GM19351 (cell line): ENCODE data around the gene ARRDC5.
"Not testable (repeated sequence)": the region's sequence is repeated elsewhere in the genome, so short reads cannot be mapped to it uniquely, and the experiment has no call there.

Experiments
- ATAC-seq: cut with Tn5 transposase; IDR thresholded peaks from one replicate; pipeline ENCODE4 v1.9.1; 2021; ENCODE audit warnings: mild to moderate bottlenecking, moderate library complexity; ENCODE audit not compliant: unreplicated experiment

ARRDC5 gene

DNA sequence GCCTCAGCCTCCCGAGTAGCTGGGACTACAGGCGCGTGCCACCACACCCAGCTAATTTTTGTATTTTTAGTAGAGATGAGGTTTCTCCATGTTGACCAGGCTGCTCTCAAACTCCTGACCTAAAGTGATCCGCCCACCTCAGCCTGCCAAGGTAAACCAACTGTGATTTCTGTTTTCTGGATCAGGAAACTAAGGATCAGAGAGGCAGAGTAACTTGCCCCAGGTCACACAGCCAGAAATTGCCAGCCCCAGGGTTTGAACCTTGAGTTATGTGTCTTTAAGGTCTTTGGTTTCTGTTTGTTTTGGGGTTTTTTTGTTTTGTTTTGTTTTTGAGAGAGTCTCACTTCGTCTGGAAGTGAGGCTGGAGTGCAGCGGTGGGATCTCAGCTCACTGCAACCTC is 31.0 kb downstream of the ARRDC5 start:
- no peak for ATAC-seq

DNA sequence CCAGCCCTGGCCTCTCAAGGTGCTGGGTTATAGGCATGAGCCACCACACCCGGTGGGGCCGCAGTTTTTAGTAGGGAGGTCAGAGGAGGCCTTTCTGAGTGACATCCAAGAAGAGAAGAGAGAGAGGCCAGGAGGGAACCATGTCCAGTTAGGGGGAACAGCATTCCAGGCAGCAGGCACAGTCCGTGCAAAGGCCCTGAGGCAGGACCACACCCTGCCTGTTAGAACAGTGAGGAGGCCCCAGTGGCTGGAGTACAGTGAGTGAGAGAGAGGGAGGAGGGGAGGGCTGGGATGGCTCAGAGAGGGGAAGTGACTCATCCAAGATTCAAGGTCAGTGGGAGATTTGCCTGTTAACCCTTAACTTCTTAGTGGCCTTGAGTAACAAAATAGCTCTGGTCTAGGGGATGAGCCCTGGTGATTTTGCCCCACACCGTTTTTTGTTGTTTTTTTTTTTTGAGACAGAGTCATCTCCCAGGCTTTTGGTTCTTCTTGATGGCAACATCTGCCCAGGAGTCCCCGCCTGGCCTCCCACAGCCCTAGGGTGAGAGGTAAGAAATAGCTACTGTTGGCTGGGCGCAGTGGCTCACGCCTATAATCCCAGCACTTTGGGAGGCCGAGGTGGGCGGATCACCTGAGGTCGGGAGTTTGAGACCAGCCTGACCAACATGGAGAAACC is 32.5 kb downstream of the ARRDC5 start:
- ATAC-seq = no peak

DNA sequence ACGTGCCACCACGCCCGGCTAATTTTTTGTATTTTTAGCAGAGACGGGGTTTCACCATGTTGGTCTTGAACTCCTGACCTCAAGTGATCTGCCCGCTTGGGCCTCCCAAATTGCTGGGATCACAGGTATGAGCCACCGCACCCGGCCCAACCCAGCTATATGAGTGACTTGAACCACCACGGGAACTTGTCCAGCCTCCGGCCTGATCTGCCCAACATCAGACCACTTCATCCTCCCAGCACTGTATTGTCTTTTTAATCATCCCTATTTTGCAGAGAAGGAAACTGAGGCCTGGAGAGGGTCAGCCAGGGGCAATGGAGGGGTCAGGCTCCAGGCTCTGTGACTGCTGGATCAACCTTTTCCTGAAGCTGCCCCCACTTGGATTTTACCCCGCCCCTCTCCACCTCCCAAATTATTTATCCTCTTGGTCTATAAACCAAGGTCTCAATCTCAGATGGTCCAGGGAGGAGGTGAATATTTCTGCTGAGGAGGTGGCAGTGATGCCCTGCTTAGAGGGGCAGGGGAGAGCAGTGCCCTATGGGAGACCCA is 34.3 kb downstream of the ARRDC5 start:
- no peak for ATAC-seq

DNA sequence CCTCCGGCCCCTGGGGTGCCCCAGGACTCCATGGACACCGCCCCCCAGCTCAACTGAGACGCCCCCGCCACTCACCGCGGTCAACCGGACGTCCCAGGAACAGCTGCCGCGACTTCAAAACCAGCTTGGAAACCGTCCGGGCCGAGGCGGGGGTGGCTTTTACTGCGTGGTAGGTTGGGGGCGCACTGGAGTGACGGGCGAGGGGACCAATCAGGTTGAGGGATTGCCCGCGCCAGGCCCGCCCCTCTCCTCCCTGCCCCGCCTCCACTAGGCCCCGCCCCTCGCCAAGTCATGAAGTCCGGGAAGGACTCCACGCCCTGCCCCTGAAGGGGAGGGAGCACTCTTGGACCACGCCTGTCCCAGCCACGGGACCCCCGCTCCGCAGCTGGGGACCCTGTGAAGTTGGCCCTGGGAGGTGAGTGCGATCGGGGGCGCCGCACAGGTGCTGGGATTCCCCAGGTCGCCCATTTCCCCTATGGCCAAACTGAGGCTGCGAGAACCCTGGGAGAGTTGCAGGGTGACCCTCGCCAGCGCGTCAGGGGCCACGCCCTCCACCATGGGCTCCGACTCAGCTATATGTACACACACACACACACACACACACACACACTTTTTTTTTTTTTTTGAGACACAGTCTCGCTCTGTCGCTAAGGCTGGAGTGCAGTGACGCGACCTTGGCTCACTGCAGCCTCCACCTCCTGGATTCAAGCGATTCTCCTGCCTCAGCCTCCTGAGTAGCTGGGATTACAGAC is 35.0 kb downstream of the ARRDC5 start, which contains the start of gene PLIN3:
Gene PLIN3, minus strand, starts transcription at position 134 of the 752 bp plus-strand sequence. CDS start 6,273 bp downstream, outside the sequence.
- peak; percentile 67 for ATAC-seq

DNA sequence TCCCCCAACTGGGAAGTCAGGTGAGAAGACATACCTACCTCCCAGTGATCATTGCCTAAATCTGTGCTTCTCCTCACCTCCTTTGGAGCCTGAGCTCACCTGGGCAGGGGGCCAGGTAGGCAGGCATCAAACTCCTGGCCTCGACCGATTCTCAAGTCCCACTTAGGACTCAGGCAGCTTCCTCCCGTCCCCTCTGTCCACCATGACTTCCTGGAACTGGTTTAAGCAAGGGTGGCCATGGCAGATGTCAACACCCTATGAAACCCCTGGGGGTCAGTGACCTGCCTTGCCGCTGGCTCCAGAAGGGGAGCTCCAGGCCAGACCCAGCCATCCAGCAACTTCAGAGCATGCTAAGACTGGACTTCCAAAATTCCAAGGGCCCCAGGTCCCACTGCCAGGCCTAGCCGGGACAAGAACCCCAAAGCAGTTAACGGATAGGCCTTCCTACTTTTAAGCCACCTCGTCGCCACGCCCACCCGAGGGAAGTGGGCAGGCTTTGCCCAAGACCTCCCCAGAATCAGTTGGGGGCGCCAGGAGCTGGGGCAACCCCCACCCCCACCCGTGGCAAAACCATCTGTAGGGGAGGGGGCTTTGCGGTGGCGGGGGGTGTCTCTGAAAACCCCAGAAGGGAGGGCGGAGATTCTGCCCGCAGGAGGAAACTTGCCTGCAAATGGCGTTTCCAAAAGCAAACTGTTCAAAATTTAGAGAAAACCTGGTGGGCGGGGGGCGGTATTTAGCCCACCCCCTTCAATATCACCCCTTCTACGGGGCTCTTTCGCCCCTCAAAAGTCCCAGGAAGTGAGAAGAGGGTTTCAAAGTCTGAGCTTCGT is 35.9 kb downstream of the ARRDC5 start:
- ATAC-seq = no peak

DNA sequence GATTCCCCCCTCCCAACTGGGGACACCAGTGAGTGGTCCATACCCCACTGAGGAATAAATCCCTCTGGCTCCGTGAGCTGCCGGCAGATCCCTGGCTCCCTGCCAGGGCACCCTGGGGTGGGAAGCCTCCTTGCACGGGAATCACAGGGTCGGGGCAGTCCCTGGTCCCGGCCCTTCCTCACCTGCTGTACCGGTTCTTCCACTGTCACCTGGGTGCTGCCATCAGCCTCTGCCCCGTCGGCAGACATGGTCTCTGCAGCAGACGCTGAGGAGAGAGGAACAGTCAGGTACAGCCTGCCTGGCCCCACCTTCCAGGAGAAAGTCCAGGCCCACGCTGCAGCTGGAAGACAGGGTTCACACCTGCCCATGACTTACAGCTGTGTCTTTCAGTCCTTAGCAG is 41.5 kb downstream of the ARRDC5 start:
- no peak for ATAC-seq

DNA sequence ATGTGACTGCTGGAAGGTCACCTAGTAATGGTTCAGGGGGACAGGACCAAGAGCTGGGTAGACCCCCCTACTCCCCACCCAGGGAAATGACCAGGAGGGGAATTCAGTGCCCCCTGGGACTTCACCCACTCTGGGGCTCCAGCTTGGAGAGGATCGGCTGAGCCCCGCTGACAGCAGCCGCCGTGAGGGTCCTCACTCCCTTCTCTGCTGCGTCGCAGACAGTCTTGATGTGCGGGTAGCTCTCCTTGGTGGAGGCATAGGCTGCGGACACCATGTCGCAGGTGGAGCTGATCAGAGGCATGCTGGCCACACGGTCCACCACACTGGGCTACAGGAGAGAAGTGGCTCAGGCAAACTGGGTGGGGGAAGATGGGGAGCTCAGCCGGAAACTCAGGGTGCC is 43.0 kb downstream of the ARRDC5 start:
- ATAC-seq = no peak

DNA sequence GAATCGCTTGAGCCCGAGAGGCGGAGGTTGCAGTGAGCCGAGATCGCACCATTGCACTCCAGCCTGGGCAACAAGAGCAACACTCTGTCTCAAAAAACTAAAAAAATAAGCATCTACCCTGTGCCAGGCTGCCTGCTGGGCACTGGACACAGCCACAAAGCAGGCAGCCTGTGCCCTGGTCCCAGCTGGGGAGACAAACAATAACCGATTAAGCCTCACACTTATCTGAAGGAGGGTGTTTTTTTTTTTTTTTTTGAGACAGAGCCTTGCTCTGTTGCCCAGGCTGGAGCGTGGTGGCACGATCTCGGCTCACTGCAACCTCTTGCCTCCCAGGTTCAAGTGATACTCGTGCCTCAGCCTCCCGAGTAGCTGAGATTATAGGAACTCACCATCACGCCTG is 46.2 kb downstream of the ARRDC5 start:
- not testable (repeated sequence) for ATAC-seq

DNA sequence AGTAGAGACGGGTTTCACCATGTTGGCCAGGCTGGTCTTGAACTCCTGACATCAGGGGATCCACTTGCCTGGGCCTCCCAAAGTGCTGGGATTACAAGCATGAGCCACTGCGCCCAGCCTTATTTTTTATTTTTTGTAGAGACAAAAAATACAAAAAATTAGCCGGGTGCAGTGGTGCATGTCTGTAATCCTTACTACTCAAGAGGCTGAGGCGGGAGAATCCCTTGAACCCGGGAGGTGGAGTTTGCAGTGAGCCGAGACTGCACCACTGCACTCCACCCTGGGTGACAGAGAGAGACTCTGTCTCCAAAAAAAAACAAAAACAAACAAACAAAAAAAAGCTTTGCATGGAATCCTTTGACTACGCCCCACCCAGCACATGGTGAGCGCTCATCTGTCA is 49.2 kb downstream of the ARRDC5 start:
- ATAC-seq = not testable (repeated sequence)

DNA sequence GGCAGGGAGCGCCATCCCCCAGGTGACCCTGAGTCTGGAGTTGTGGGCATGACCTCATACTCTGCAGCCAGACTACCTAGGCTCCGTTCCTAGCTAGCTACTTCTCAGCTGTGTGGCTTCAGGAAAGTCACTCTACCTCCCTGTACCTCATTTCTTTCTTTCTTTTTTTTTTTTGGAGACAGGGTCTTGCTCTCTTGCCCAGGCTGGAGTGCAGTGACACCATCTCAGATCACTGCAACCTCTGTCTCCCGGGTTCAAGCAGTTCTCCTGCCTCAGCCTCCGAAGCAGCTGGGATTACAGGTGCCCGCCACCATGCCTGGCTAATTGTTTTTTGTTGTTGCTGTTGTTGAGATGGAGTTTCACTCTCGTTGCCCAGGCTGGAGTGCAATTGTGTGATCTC is 50.2 kb downstream of the ARRDC5 start:
- no peak for ATAC-seq

DNA sequence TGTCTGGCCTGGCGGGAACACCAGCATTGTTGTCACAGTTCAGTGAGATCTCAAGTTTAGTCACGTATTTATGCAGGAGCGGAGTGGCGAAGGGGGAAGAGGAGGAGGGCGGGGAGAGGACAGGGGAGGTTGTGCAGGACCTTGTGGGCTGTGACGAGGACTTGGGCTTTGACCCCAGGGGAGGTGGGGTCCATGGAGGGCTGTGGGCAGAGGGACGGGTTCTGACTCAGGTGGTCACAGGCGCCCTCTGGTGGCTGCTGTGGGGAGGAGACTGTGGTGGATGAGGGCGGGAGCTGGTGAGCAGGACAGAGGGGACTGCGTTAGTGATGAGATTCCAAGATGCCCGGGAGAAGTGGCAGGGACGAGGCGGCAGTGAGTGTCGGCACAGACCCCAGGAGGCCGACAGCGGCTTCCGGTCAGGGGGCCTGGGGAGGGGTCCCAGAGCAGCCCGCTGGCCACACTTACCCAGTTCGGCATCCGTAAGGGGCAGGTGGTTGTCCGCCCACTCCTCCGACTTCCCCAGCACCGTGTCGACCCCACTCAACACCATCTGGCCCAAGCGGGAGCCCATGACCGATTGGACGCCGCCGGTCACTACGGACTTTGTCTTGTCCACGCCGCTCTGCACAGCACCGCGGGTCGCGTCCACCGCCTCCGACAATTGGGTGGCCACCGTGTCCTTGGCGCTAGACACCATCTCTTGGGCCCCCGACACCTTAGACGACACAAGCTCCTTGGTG is 51.0 kb downstream of the ARRDC5 start:
- no peak for ATAC-seq

DNA sequence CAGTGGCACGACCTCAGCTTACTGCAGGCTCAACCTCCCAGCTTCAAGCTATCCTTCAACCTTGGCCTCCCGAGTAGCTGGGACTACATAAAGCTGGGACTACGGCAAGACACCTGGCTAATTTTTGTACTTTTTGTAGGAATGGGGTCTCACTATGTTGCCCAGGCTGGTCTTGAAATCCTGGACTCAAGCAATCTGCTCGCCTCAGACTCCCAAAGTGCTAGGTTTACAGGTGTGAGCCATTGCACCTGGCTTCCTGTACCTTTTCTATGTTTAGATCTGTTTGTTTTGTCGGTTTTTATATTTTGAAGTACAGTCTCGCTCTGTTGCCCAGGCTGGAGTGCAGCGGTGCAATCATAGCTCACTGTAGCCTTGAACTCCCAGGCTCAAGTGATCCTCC is 53.7 kb downstream of the ARRDC5 start:
- ATAC-seq = no peak

DNA sequence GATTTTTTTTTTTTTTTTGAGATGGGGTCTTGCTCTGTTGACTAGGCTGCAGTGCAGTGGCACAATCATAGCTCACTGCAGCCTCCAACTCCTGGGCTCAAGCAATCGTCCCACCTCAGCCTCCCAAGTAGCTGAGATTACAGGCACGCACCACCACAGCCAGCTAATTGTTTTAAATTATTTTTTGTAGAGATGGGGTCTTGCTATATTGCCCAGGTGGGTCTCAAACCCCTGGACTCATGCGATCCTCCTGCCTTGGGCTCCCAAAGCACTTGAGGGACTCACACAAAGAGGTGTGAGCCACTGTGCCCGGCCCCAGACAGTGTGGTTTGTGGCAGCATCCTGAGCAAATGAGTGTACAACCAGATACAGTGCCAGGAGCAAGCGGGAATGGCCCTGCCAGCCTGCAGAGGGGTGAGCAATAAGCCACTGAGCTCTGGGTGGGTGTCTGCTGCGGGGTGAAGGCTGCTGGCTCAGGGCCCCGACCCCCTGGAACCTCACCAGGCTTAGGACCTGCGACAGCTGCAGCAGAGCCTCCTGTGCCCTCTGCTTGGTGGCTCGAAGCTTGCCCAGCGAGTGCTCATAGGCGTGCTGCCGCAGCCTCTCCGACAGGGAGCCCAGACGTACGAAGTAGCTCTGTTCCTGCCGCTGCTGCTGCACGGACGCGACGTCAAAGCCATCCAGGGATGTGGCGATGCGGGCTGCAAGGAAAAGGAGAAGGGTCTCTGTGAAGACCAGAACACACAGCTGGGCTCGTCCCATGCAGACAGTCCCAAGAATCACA is 55.3 kb downstream of the ARRDC5 start:
- ATAC-seq = no peak

DNA sequence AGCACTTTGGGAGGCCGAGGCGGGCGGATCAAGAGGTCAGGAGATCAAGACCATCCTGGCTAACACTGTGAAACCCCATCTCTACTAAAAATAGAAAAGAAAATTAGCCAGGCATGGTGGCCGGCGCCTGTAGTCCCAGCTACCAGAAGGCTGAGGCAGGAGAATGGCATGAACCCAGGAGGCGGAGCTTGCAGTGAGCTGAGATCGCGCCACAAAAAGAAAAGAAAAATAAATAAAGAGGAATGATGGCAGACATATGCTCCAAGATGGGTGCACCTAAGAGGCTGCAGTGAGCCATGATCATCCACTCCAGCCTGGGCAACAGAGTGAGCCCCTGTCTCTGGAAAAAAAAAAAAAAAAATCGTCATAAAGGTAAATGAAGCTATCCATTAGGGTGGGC is 56.7 kb downstream of the ARRDC5 start:
- not testable (repeated sequence) for ATAC-seq

DNA sequence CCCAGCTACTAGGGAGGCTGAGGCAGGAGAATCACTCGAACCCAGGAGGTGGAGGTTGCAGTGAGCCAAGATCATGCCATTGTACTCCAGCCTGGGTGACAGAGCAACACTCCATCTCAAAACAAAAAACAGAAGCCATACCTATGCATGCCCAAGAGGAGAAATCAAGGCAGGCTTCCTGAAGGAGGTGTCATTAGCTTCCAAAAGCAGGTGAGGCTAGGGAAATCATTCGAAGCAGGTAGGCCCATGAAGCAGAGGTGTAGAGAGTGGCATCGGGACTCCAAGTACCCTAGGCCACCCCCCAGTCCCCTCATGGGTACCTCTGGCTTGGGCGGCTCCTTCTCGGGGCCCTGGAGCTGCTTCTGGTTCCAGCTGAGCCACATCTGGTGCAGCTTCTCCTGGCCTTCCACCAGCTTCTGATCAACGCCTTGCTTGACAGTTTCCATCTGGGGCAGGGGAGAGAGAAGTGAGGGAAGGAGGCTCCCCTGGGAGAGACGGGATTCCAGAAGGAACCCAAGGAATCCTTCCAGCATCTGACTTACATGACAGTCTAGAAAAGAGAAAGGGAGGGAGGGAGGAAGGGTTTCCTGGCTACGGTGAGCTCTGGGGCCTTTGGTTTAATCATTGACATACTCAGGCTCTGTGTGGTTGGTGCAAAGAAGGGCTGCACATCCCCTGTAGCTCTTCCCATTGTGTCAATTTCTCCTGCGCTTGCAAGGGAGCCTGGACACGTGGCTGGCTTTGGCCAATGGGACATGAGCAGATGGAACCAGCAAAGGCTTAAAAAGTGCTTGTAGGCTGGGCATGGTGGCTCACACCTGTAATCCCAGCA is 58.1 kb downstream of the ARRDC5 start:
- ATAC-seq = no peak

DNA sequence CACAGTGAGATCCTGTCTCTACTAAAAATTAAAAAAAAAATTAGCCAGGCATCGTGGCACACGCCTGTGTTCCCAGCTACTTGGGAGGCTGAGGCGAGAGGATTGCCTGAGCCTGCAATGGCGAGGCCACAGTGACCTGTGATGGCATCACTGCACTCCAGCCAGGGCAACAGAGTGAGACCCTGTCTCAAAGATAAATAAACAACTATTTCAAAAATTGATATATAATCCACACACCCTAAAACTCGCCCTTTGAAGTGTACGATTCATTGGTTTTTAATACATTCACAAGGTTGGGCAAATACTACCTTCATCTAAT is 59.1 kb downstream of the ARRDC5 start:
- ATAC-seq = no peak
